ENCODE measurements around the gene RBM24.
"Not testable (repeated sequence)": the region's sequence is repeated elsewhere in the genome, so short reads cannot be mapped to it uniquely, and the experiment has no call there.

RBM24 gene

GRCh38 chr6:17292600-17293133, 11.5 kb downstream of the RBM24 start:
- no peak for DNase-seq

- no peak for DNase-seq
Observed at GRCh38 chr6:17293395-17293794, 12.2 kb downstream of the RBM24 start.

GRCh38 chr6:17297271-17298080, 16.3 kb downstream of the RBM24 start:
- DNase-seq: no peak

GRCh38 chr6:17298257-17298656, 17.1 kb downstream of the RBM24 start:
- DNase-seq: no peak

GRCh38 chr6:17299222-17299621, 18.1 kb downstream of the RBM24 start:
- no peak for DNase-seq

GRCh38 chr6:17299750-17300149, 18.6 kb downstream of the RBM24 start:
- no peak for DNase-seq

GRCh38 chr6:17300637-17301036, 19.5 kb downstream of the RBM24 start:
- no peak for DNase-seq

- no peak for DNase-seq
Observed at GRCh38 chr6:17303444-17303843, 22.3 kb downstream of the RBM24 start.

GRCh38 chr6:17305219-17306001, 24.2 kb downstream of the RBM24 start:
- DNase-seq: no peak

GRCh38 chr6:17311595-17312311, 30.6 kb downstream of the RBM24 start:
- DNase-seq: no peak

- not testable (repeated sequence) for DNase-seq
Observed at GRCh38 chr6:17313238-17313637, 32.1 kb downstream of the RBM24 start.

GRCh38 chr6:17313971-17314370, 32.8 kb downstream of the RBM24 start:
- no peak for DNase-seq

GRCh38 chr6:17315262-17315661, 34.1 kb downstream of the RBM24 start:
- no peak for DNase-seq

GRCh38 chr6:17318435-17319165, 37.4 kb downstream of the RBM24 start:
- DNase-seq: no peak

GRCh38 chr6:17320266-17320665, 39.1 kb downstream of the RBM24 start:
- DNase-seq: not testable (repeated sequence)

GRCh38 chr6:17331238-17331637, 50.1 kb downstream of the RBM24 start:
- DNase-seq: no peak

GRCh38 chr6:17334265-17334664, 53.1 kb downstream of the RBM24 start:
- DNase-seq: no peak

- no peak for DNase-seq
Observed at GRCh38 chr6:17336425-17336824, 55.3 kb downstream of the RBM24 start.

GRCh38 chr6:17339308-17339670, 58.1 kb downstream of the RBM24 start:
- DNase-seq: no peak

- no peak for DNase-seq
Observed at GRCh38 chr6:17341117-17341805, 60.1 kb downstream of the RBM24 start.

- DNase-seq: no peak
Observed at GRCh38 chr6:17341891-17342290, 60.7 kb downstream of the RBM24 start.

GRCh38 chr6:17343215-17343614, 62.1 kb downstream of the RBM24 start:
- no peak for DNase-seq

All from stimulated activated CD4-positive, alpha-beta T cell treated with anti-CD3 and anti-CD28 coated beads, Interleukin-15, amount 100 ng/mL, for 24 hours (primary cell).